IMR-90 (cell line): ENCODE results near the gene NPTN. TPM values are rescaled to one million over a fixed set of nuclear protein-coding genes. Genes with fewer than 3 reads are reported as not detected.

Source experiments
- ELK1 ChIP-seq: fragments of 150-350 bp; IDR thresholded peaks from 2 replicates; pipeline ENCODE4 v1.6.1; 2016; ENCODE audit warnings: low read depth, mild to moderate bottlenecking, low read length, moderate library complexity, borderline replicate concordance
- MAFK ChIP-seq: IDR thresholded peaks from 2 replicates; pipeline ENCODE4 v1.6.1; 2012; ENCODE audit warnings: low read depth, low read length, improper control_type of control experiment
- NFE2L2 ChIP-seq: fragments of 150-350 bp; IDR thresholded peaks from 2 replicates; pipeline ENCODE4 v1.6.1; 2016; ENCODE audit warnings: low read depth, mild to moderate bottlenecking, low read length
- RAD21 ChIP-seq: IDR thresholded peaks from 2 replicates; pipeline ENCODE4 v1.6.1; 2012; ENCODE audit warnings: low read length, improper control_type of control experiment
- RCOR1 ChIP-seq: IDR thresholded peaks from 2 replicates; pipeline ENCODE4 v1.6.1; 2012; ENCODE audit warnings: mild to moderate bottlenecking, low read length, improper control_type of control experiment; ENCODE audit not compliant: insufficient replicate concordance
- polyA plus RNA-seq, 3 experiments: library from polyadenylated mRNA; depleted of rRNA; stranded (reverse); fragments of >200 nt; gene quantifications; 2 replicates each; pipeline ENCODE4 v1.2.3, GENCODE V29; 2012; ENCODE audit warnings: low replicate concordance in 1 of 3
- total RNA-seq: library from RNA; depleted of rRNA; stranded (reverse); fragments of >200 nt; gene quantifications from 2 replicates; pipeline ENCODE4 v1.2.3, GENCODE V29; 2012

The NPTN gene
- total and polyA plus RNA-seq, 2 of the 4 experiments (the other 2 are of a cell fraction), result 171 to 329 TPM

- TF ChIP-seq MAFK, result no peak
- no peak for TF ChIP-seq RCOR1
- TF ChIP-seq NFE2L2, result no peak
- TF ChIP-seq ELK1, result no peak
- no peak for TF ChIP-seq RAD21
Observed at GRCh38 chr15:73682600-73683090, 49.5 kb upstream of the NPTN start (continued).
